Measurements from ENCODE around the gene PPP1R12B.
"Not testable (repeated sequence)": the region's sequence is repeated elsewhere in the genome, so short reads cannot be mapped to it uniquely, and the experiment has no call there.

- not testable (repeated sequence) for TF ChIP-seq CTCF (conservative IDR thresholded peaks at IDR 0.05 in 1 of 2, IDR thresholded peaks at IDR 0.05 in 1 of 2; ENCODE audit: low read depth in 1 of 2, low read length in 2 of 2); EZH2 (IDR thresholded peaks at IDR 0.05; ENCODE audit: low read length, missing control alignments)
Observed at GRCh38 chr1:202380535-202380934, 32.0 kb downstream of the PPP1R12B start.
